GM12878 (cell line): ENCODE data around the gene LETM1. TPM values are rescaled to one million over a fixed set of nuclear protein-coding genes. Genes with fewer than 3 reads are reported as not detected.

Experiments used
- ATAC-seq: fragments of 200-7000 bp; cut with Tn5 transposase; 3 replicates; pipeline ENCODE4 v1.9.1; 2020; ENCODE audit warnings: mild to moderate bottlenecking, moderate library complexity
- BruUV-seq: library from RNA; stranded (reverse); fragments of 400-500 nt; replicated peaks from 2 replicates; lab custom pipeline; 2021; lab: Mats Ljungman, UMichigan
- CTCF ChIA-PET: fragments of 300-600 bp; sonication (Branson Sonifier 250); formaldehyde crosslinking; extraction: SDS; loops from one replicate; lab custom pipeline; 2021; ENCODE audit warnings: inconsistent platforms; lab: Yijun Ruan, JAX
- POLR2A ChIA-PET: fragments of 350-600 bp; formaldehyde crosslinking; extraction: SDS; loops from one replicate; lab custom pipeline; 2021; ENCODE audit warnings: inconsistent platforms; lab: Charles Lee
- RAD21 ChIA-PET: fragments of 300-600 bp; sonication (Branson Sonifier 250); formaldehyde crosslinking; loops from one replicate; lab custom pipeline; 2023; ENCODE audit warnings: antibody characterized with exemption; ENCODE audit not compliant: unreplicated experiment; lab: Charles Lee
- SMC1A ChIA-PET: fragments of 300-600 bp; sonication (Branson Sonifier 250); formaldehyde crosslinking; loops from one replicate; lab custom pipeline; 2023; ENCODE audit not compliant: unreplicated experiment, uncharacterized antibody; lab: Charles Lee
- DNase-seq: peaks from one replicate; pipeline ENCODE4 v3.0.0-alpha.2; 2011; ENCODE audit warnings: low read depth, low spot score
- FAIRE-seq: peaks from 3 replicates; lab custom pipeline; 2011; peaks lifted over from hg19 to GRCh38; lab: Jason Lieb, UNC
- H2AFZ ChIP-seq: 2 replicates; pipeline ENCODE4 v1.6.0; 2011; ENCODE audit warnings: low read depth, low read length, control low read depth; ENCODE audit not compliant: control insufficient read depth
- H3K27ac ChIP-seq: 2 replicates; pipeline ENCODE4 v1.5.1; 2011; ENCODE audit warnings: control low read depth; ENCODE audit not compliant: control insufficient read depth, insufficient read depth
- H3K27me3 ChIP-seq, 2 experiments: replicated peaks in 1 of 2; 2 replicates each; pipeline versions ENCODE4 v1.6.0 to v1.6.1; 2011; ENCODE audit warnings: low read length in 1 of 2; ENCODE audit not compliant: control insufficient read depth in 2 of 2, insufficient read depth in 2 of 2
- H3K36me3 ChIP-seq, 2 experiments: 2 replicates each; pipeline ENCODE4 v1.5.1; 2011; ENCODE audit warnings: low read length in 1 of 2; ENCODE audit not compliant: control insufficient read depth in 2 of 2, insufficient read depth in 2 of 2
- H3K4me1 ChIP-seq: 2 replicates; pipeline ENCODE4 v1.6.1; 2011; ENCODE audit warnings: mild to moderate bottlenecking, low read length, moderate library complexity, mixed read lengths; ENCODE audit not compliant: control insufficient read depth, insufficient read depth
- H3K4me2 ChIP-seq: 2 replicates; pipeline ENCODE4 v1.6.0; 2011; ENCODE audit warnings: control low read depth; ENCODE audit not compliant: control insufficient read depth, insufficient read depth
- H3K4me3 ChIP-seq: fragments of 200-600 bp; sonication (generic); 2 replicates; pipeline ENCODE4 v1.5.1; 2016
- H3K79me2 ChIP-seq: 2 replicates; pipeline ENCODE4 v1.6.0; 2011; ENCODE audit warnings: low read length; ENCODE audit not compliant: control insufficient read depth, insufficient read depth
- H3K9ac ChIP-seq: 2 replicates; pipeline ENCODE4 v1.8.0; 2011; ENCODE audit warnings: low read length, control low read depth, mixed read lengths; ENCODE audit not compliant: control insufficient read depth, insufficient read depth
- H3K9me3 ChIP-seq: replicated peaks from 3 replicates; pipeline ENCODE4 v1.5.1; 2011; ENCODE audit warnings: mild to moderate bottlenecking, low read length; ENCODE audit not compliant: control insufficient read depth, insufficient read depth
- H4K20me1 ChIP-seq: 2 replicates; pipeline ENCODE4 v1.6.0; 2011; ENCODE audit not compliant: control insufficient read depth, insufficient read depth
- ATF2 ChIP-seq: IDR thresholded peaks from 2 replicates; pipeline ENCODE4 v1.6.1; 2012; ENCODE audit warnings: low read length, inconsistent platforms
- CBFB ChIP-seq: IDR thresholded peaks from 2 replicates; pipeline ENCODE4 v1.6.1; 2016; ENCODE audit warnings: antibody characterized with exemption, low read depth
- HCFC1 ChIP-seq: fragments of 150-350 bp; IDR thresholded peaks from 2 replicates; pipeline ENCODE4 v1.6.1; 2014; ENCODE audit warnings: low read length
- KAT2A ChIP-seq: conservative IDR thresholded peaks from 2 replicates; pipeline ENCODE4 v1.6.1; 2011; ENCODE audit warnings: low read depth, low read length; ENCODE audit not compliant: control insufficient read depth
- NFXL1 ChIP-seq: fragments of 450-650 bp; IDR thresholded peaks from 2 replicates; pipeline ENCODE4 v1.6.1; 2017; ENCODE audit warnings: antibody characterized with exemption, mild to moderate bottlenecking, borderline replicate concordance
- NR2F1 ChIP-seq: fragments of 450-650 bp; conservative IDR thresholded peaks from 2 replicates; pipeline ENCODE4 v1.6.1; 2017; ENCODE audit warnings: mild to moderate bottlenecking
- YBX1 ChIP-seq: fragments of 450-650 bp; IDR thresholded peaks from 2 replicates; pipeline ENCODE4 v1.6.1; 2016; ENCODE audit warnings: antibody characterized with exemption
- ZNF217 ChIP-seq: fragments of 450-650 bp; IDR thresholded peaks from 2 replicates; pipeline ENCODE4 v1.6.1; 2017; ENCODE audit warnings: antibody characterized with exemption, mild to moderate bottlenecking
- WGBS: methylation state at CpG from one replicate; pipeline ENCODE4 v1.1.6; 2016; ENCODE audit warnings: low lambda C conversion rate; ENCODE audit not compliant: insufficient replicate concordance, insufficient coverage; ENCODE audit errors: missing lambda C conversion rate; 5-methylcytosine and 5-hydroxymethylcytosine counted together
- in situ Hi-C: fragments of 300-500 bp; cut with MboI; formaldehyde crosslinking; loops from 9 replicates; pipeline ENCODE4 v1.14.3; 2018; ENCODE audit warnings: mixed read lengths
- intact Hi-C: fragments of 100-400 bp; cut with micrococcal nuclease; formaldehyde crosslinking; loops from one replicate; pipeline ENCODE4 v1.14.2; 2022; ENCODE audit not compliant: unreplicated experiment
- polyA plus RNA-seq, 11 experiments: library from polyadenylated mRNA; depleted of rRNA in 4 of 11; unstranded in 6 of 11; stranded (reverse) in 5 of 11; fragments of >200 nt; fragmentation: Nextera tagmentation in 4 of 11; fragmentation: Illumina TruSeq in 1 of 11; extraction: Ambion mirVana in 4 of 11; extraction: Trizol in 1 of 11; gene quantifications; 1 replicate in 1 of 11; 2 replicates in 10 of 11; pipeline versions ENCODE4 v1.2.1 to v1.2.3, GENCODE V29; 2011 to 2016; ENCODE audit warnings: inconsistent platforms in 2 of 11, missing spikeins in 2 of 11, low read depth in 1 of 11
- total RNA-seq, 4 experiments: library from RNA; depleted of rRNA in 3 of 4; stranded (reverse); fragments of >200 nt in 3 of 4; fragmentation: Illumina TruSeq in 1 of 4; extraction: Trizol in 1 of 4; gene quantifications; 2 replicates each; pipeline versions ENCODE4 v1.2.1 to v1.2.3, GENCODE V29; 2013 to 2021
- TF ChIP-seq, protein P1 (sequence below): fragments of 450-650 bp; IDR thresholded peaks from 2 replicates; pipeline ENCODE4 v1.6.1; 2017; ENCODE audit warnings: mild to moderate bottlenecking, low read depth, inconsistent platforms; ENCODE audit not compliant: poor library complexity, severe bottlenecking
- TF ChIP-seq, protein P2 (sequence below): IDR thresholded peaks from 2 replicates; pipeline ENCODE4 v1.6.1; 2011; ENCODE audit warnings: borderline replicate concordance, low read depth, mild to moderate bottlenecking, moderate library complexity, mixed read lengths, low read length; ENCODE audit not compliant: insufficient read depth; ENCODE audit errors: extremely low read length
- TF ChIP-seq, protein P3 (sequence below): IDR thresholded peaks from 2 replicates; pipeline ENCODE4 v1.6.1; 2011; ENCODE audit warnings: low read depth, mild to moderate bottlenecking, low read length, moderate library complexity, borderline replicate concordance; ENCODE audit errors: extremely low read depth

Gene LETM1
- total and polyA plus RNA-seq, 10 of the 15 experiments (the other 5 are each of a cell fraction or from before 2014, with no cell fraction given): 2.6 to 65.2 (median 30.2) TPM

DNA sequence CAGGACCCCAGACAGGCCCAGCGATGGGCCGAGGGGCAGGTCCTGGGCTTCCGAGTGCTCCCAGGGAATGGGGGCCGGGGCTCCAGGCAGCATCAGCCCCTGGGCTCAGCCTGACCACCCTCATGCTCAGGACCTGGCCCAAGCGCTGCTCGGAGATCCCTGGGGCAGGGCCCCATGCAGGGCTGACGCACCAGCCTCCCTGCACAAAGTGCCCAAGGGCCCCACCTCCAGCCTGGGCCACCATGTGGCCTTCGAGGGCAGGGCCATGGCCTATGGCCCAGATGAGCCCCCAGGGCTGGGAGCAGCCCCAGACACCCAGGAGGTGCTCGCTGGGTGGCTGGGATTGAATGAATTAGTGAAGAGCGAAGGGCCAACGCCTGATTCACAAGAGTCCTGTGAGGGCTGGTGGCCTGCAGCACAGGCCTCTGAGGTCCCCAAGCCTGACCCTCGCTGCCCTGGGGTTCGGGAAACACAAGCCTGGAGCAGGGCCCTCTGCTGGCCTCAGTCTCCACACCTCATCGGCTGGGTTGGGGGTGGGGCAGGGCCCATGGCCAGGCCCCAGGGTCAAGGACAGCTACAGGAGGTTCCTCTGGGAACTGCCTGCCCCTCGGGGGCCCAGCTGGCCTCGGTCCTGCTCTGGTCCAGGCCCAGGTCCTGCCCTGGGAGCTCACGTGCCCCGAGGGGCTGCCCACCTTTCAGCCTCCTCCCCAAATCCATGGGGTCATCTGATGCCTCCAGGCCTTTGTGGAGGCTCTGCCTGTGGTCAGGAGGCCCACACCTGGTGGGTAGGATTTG is 76.2 kb downstream of the LETM1 start:
- in situ Hi-C loops: no loop called here
- Histone ChIP-seq H3K9ac (no peak overlapping the region), H3K36me3 (no peaks in the 10 kb centered on the region), H2AFZ (no peak overlapping the region), H3K4me3 (no peak overlapping the region), H3K9me3 (no peaks in the 10 kb centered on the region), H3K27ac (no peak overlapping the region), H3K79me2 (no peaks in the 10 kb centered on the region), H3K4me2 (no peak overlapping the region), H3K4me1 (no peaks in the 10 kb centered on the region), H4K20me1 (no peaks in the 10 kb centered on the region), H3K27me3 (no peaks in the 10 kb centered on the region; a peak in 1 of 4 replicates)
- BruUV-seq: no TSS peak
- ChIA-PET CTCF (no interaction called here), RAD21 (no interaction called here), POLR2A (no interaction called here), SMC1A (no interaction called here)
- 28% methylated on average over 15 of the region's 18 CpGs for WGBS
- TF ChIP-seq KAT2A (no peak), NR2F1 (no peak), ZNF217 (no peak), YBX1 (no peak)
- intact Hi-C loops: no loop called here
- DNase-seq (no peak), ATAC-seq (no peak), FAIRE-seq (no peak)

DNA sequence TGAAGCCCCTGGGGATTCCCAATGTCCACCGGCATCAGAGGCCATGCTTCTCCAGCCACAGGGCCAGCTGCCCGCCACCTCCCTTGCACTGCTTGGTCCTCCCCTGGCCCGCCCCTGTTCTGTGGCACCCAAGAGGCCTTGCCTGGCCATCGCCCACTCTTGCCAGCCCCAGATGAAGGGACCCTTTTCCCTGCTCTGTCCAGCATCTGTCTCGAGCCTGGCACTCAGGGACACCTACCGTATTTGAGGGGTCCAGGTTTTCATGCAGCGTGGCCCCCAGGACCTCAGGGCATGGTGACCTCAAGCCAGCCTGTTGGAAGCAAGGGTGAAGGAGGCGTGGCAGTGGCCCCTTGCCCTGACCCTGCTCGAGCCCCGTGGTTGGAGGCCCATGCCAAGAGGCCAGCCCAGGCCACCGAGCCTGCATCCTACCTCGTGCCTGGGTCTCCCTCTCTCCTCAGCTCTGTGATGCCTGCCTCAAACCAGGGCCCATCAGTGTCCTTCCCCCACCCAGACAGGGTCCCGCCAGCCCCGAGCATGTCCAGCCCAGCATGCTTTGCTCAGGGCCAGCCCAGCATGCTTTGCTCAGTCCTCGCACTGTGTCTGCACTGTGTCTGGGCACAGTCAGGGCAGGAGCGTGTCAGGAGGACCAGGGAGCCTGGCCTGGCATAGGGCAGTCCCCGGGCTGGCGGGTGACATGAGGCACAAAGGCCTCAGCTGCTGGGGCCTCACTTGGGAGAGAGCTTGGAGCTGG is 77.1 kb downstream of the LETM1 start:
- WGBS: 34% methylated on average over 18 of the region's 18 CpGs
- no peak for FAIRE-seq
- intact Hi-C loops: no loop called here
- TF ChIP-seq CBFB (no peak), HCFC1 (no peak), NFXL1 (no peak), ATF2 (no peak)
- TF ChIP-seq, protein P1, sequence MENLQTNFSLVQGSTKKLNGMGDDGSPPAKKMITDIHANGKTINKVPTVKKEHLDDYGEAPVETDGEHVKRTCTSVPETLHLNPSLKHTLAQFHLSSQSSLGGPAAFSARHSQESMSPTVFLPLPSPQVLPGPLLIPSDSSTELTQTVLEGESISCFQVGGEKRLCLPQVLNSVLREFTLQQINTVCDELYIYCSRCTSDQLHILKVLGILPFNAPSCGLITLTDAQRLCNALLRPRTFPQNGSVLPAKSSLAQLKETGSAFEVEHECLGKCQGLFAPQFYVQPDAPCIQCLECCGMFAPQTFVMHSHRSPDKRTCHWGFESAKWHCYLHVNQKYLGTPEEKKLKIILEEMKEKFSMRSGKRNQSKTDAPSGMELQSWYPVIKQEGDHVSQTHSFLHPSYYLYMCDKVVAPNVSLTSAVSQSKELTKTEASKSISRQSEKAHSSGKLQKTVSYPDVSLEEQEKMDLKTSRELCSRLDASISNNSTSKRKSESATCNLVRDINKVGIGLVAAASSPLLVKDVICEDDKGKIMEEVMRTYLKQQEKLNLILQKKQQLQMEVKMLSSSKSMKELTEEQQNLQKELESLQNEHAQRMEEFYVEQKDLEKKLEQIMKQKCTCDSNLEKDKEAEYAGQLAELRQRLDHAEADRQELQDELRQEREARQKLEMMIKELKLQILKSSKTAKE: no peak
- TF ChIP-seq, protein P2, sequence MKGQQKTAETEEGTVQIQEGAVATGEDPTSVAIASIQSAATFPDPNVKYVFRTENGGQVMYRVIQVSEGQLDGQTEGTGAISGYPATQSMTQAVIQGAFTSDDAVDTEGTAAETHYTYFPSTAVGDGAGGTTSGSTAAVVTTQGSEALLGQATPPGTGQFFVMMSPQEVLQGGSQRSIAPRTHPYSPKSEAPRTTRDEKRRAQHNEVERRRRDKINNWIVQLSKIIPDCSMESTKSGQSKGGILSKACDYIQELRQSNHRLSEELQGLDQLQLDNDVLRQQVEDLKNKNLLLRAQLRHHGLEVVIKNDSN: no peak
- TF ChIP-seq, protein P3, sequence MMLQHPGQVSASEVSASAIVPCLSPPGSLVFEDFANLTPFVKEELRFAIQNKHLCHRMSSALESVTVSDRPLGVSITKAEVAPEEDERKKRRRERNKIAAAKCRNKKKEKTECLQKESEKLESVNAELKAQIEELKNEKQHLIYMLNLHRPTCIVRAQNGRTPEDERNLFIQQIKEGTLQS: no peak

More for the DNA sequence above, 77.1 kb downstream of the LETM1 start:
- CTCF ChIA-PET: no interaction called here
- H3K27me3 ChIP-seq: no peaks in the 10 kb centered on the region; a peak in 2 of 4 replicates
- H3K4me2 ChIP-seq: no peak overlapping the region
- POLR2A ChIA-PET: no interaction called here
- BruUV-seq: no TSS peak
- RAD21 ChIA-PET: no interaction called here
- H3K79me2 ChIP-seq: no peaks in the 10 kb centered on the region
- H4K20me1 ChIP-seq: no peaks in the 10 kb centered on the region
- H3K9me3 ChIP-seq: no peaks in the 10 kb centered on the region
- H2AFZ ChIP-seq: no peak overlapping the region
- H3K36me3 ChIP-seq: no peaks in the 10 kb centered on the region
- in situ Hi-C loops: no loop called here
- no peak overlapping the region for H3K27ac ChIP-seq
- DNase-seq: no peak
- no peak overlapping the region for H3K4me3 ChIP-seq
- no peak overlapping the region for H3K9ac ChIP-seq
- H3K4me1 ChIP-seq: no peaks in the 10 kb centered on the region
- SMC1A ChIA-PET: no interaction called here
- ATAC-seq: no peak
